Measurements from ENCODE around the gene ARHGEF12.

ARHGEF12 gene, protein sequence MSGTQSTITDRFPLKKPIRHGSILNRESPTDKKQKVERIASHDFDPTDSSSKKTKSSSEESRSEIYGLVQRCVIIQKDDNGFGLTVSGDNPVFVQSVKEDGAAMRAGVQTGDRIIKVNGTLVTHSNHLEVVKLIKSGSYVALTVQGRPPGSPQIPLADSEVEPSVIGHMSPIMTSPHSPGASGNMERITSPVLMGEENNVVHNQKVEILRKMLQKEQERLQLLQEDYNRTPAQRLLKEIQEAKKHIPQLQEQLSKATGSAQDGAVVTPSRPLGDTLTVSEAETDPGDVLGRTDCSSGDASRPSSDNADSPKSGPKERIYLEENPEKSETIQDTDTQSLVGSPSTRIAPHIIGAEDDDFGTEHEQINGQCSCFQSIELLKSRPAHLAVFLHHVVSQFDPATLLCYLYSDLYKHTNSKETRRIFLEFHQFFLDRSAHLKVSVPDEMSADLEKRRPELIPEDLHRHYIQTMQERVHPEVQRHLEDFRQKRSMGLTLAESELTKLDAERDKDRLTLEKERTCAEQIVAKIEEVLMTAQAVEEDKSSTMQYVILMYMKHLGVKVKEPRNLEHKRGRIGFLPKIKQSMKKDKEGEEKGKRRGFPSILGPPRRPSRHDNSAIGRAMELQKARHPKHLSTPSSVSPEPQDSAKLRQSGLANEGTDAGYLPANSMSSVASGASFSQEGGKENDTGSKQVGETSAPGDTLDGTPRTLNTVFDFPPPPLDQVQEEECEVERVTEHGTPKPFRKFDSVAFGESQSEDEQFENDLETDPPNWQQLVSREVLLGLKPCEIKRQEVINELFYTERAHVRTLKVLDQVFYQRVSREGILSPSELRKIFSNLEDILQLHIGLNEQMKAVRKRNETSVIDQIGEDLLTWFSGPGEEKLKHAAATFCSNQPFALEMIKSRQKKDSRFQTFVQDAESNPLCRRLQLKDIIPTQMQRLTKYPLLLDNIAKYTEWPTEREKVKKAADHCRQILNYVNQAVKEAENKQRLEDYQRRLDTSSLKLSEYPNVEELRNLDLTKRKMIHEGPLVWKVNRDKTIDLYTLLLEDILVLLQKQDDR (N-terminal part only)

GRCh38 chr11:120335908-120336640 is at the start of gene ARHGEF12:
ARHGEF12 (plus strand) TSS chr11:120336413; CDS start chr11:120337244, 831 bp downstream.
- peak; percentile 95 for DNase-seq (ENCODE audit: low read depth)

- no peak for DNase-seq (ENCODE audit: low read depth)
Measured at GRCh38 chr11:120288021-120288420, 48.2 kb upstream of the ARHGEF12 start.

DNA sequence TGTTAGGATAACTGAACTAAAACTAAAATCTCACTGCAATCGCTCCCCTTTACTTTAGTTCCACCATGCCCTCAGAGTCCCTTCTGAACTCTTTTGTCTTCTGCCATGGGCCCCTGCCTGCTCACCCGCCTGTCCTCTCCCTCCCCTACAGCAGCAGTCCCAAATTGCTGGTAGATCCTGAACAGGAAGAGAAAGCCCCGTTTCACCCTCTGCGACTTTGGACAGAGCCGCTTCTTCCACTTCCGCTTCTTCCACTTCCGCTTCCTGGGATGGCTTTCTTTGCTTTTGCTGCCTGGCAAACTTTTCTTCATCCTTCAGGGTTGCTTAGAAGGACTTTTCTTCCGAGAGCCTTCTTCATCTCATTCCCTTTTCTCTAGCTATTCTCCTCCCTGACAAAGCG is 46.8 kb upstream of the ARHGEF12 start:
- no peak for DNase-seq (ENCODE audit: low read depth)

DNA sequence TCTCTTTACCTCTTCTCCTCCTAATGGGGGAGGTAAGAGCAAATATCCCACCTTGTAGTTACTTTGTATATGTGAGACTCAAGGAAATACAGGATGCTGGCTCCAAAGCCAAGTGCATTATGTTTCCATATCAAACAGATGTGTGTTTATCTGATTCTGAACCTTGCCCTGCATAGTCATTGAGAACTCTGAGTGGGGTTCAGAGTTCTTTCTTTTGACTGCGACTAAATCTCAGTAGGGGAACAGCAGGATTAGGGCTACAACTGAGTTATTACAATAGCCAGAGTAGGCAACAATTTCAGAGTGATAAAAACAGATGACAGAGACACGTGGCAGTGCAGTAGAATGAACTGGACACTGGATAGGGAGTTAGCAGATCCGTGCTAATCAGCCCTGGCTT is 45.3 kb upstream of the ARHGEF12 start:
- DNase-seq (ENCODE audit: low read depth), result no peak

DNA sequence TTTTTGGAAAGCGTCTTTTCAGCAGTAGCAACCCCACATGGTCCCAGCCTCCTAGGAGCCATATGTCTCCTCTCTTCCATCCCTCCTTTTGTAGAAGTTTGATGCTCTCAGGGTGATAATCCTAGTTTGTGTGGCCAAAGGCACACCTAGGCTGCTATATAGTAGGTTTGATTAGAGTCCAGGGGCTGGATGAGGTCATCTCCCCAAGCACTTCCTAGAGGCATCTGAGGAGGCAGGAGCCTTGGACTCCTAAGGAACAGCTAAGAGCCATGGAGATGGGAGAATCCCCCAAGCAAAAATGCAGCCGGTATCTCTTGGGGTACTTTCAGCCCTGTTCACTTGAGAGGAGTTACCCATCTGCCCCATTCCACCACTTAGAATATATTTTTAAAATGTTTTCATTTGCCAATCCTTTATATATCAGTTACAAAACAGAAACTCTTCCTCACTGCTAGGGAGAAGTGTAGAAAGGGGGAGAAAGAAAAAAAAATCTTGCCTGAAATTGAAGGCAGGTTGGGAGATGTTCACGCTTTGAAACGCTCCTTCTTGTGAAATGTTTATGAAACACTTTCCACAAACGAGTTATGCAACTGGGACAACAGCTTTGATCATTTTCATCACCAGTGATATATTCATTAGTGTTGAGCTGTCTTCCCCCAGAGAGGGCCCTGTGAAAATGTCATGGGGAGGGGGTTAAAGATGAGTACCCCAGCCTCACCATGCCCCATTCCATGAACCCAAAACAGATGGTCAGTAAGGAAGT is 43.0 kb upstream of the ARHGEF12 start:
- DNase-seq (ENCODE audit: low read depth), result no peak

- no peak for DNase-seq (ENCODE audit: low read depth)
Measured at GRCh38 chr11:120294096-120294495, 42.1 kb upstream of the ARHGEF12 start.

DNA sequence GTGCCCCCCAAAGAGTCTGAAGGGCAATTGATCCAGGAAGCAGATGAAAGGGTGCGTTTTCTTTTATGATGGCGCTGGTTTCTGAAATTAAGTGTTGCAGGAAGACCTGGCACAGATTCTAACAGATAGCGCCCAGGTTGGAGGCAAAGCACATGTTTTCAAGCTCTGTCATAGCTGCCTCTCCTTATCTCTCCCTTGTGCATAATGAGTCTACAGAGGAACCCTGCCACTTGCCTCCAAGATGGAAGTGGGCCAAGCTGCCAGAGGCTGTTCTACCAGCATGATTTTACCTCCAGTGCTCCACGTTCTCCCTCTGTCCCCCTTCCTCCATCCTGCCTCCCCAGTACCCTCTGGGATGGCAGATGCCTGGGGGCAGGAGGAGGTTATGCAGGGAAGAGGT is 41.1 kb upstream of the ARHGEF12 start:
- no peak for DNase-seq (ENCODE audit: low read depth)

DNA sequence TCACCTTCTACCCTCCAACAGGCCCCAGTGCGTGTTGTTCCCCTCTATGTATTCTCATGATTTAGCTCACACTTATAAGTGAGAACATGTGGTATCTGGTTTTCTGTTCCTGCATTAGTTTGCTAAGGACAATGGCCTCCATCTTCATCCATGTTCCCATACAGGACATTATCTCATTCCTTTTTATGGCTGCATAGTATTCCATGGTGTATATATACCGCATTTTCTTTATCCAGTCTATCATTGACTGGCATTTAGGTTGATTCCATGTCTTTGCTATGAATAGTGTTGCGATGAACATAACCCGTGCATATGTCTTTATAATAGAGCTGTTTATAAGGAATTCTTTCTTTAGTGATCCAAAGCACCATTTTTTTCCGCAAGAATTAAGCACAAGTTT is 39.7 kb upstream of the ARHGEF12 start:
- DNase-seq (ENCODE audit: low read depth), result no peak

- no peak for DNase-seq (ENCODE audit: low read depth)
Measured at GRCh38 chr11:120298461-120298860, 37.8 kb upstream of the ARHGEF12 start.

DNA sequence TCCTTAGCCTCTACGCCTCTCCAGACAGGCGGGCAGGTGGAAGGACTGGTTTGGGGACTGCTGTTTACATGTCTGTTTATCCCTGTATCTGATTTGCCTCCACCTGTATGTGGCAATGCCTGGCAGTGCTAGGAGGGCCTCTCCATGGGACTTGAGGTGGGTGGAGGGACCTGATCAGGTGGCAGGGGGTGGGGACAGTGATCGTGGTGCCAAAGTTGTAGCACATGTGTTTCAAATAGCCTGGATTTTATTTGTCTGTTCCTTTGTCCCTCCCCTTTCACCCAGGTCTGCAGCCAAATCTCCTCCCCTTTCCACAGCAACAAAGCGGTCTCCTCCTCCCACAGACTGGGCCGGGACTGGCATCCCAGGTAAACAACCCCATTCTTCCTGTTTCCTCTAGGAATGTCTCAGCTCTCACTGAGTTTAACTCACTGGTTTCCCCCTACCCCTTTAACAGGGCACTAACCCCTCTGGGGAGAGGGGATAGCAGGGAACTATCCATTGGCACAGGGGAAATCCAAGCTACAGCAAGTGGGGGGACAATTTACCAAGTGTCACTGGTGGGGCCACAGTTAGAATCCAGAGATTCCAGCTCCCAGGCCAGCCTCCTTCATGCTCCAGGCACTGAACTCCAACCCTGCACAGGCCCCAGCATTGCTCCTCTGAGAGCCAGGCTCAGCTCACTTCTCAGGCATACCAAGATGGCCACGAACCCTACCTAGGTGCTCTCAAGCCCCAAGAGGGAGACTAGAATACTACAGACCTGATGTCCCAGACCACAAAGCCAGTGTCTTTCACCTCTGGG is 34.0 kb upstream of the ARHGEF12 start:
- DNase-seq (ENCODE audit: low read depth), result no peak

GRCh38 chr11:120303004-120303637 is 33.1 kb upstream of the ARHGEF12 start:
- peak; percentile 82 for DNase-seq (ENCODE audit: low read depth)

- DNase-seq (ENCODE audit: low read depth), result peak; percentile 41
Measured at GRCh38 chr11:120304526-120304925, 31.7 kb upstream of the ARHGEF12 start.

GRCh38 chr11:120305286-120305685 is 30.9 kb upstream of the ARHGEF12 start:
- DNase-seq (ENCODE audit: low read depth), result no peak

DNA sequence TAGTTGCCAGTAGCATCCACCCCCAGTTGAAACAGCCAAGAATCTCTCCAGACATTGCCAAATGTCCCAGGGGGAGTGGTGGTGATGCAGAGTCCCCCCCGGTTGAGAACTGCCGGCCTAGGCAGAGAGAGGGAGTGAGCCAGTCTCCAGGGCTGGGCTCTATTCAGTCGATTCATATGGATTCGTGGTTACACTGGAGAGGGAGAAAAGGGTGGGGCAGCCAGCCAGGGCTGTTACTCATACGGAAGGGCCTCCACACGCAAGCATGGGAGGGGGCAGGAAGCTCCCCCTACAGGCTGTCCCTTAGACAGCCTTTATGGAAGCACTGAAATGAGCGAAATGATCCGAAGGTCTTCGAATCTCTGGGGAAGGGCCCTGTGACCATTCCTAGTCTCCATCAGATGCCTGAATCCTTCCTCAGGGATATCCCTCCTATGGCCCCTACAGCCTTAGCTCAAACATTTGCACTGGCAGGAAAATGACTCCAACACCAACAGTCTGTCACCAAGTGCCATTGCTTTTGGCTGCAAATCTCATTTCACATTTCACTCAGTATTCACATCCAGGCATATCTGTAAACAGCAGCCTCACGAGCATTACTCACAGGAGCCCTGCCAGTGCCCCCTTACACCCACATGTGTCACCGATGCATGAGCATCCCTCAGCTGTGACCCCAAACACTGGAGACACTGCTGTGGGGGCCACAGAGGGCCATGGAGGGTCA is 29.5 kb upstream of the ARHGEF12 start:
- DNase-seq (ENCODE audit: low read depth), result peak; percentile 91

DNA sequence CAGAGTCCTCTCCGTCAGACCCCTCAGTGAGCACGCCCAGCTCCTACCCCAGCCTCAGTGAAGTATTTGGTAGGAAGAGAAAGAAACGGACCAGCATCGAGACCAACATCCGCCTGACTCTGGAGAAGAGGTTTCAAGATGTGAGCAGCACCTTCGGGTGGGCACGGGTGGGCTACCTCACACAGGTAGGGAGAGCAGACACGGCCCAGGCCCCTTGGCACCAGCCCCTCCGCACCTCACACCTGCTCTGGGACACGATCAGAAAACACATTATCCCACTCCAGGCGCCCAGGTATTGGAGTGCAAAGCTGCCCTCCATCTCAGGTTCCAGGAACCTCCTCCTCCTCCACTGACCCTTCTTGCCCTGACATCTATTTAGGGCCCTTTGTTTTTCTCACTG is 28.7 kb upstream of the ARHGEF12 start:
- no peak for DNase-seq (ENCODE audit: low read depth)

DNA sequence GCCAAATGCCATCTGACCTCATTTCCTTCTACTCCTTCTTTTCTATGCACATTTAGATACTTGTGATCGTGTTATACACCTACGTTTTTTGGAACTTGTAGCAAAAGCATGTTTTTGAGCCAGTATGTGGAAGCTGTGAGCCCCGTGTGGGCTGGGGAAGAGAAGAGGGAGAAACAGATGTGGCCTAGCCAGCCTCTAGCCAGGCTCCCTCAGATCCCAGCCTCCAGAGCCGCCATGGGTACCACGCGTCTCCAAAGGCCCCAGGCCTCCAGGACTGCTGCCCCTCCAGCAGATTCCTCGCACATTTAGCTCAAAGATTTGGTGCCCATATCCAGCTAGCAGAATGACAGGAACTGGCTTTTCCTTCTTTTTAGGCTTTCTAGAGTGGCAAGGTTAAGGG is 28.1 kb upstream of the ARHGEF12 start:
- DNase-seq (ENCODE audit: low read depth), result no peak

- no peak for DNase-seq (ENCODE audit: low read depth)
Measured at GRCh38 chr11:120310870-120311269, 25.3 kb upstream of the ARHGEF12 start.

GRCh38 chr11:120314861-120315260 is 21.4 kb upstream of the ARHGEF12 start:
- no peak for DNase-seq (ENCODE audit: low read depth)

Measured in EH (cell line).